ENCODE results near the gene FBXO38. TPM values are rescaled to one million over a fixed set of nuclear protein-coding genes. Genes with fewer than 3 reads are reported as not detected.

Gene FBXO38
- total and polyA plus RNA-seq, 2 of the 13 experiments (the other 11 are each of a cell fraction or from before 2014, with no cell fraction given) = 24.8 to 35.9 TPM

GRCh38 chr5:148482697-148483462 lies 99.1 kb downstream of the FBXO38 start:
- peaks cover 9% of the 10 kb centered on the region; the same call in 1 of the 2 replicates for H3K4me1 ChIP-seq (ENCODE audit: insufficient read depth, low read length)
- no peak overlapping the region for H3K9ac ChIP-seq (ENCODE audit: insufficient read depth, low read depth, low read length)
- no peaks in the 10 kb centered on the region for H3K79me2 ChIP-seq (ENCODE audit: insufficient read depth, low read length)
- intact Hi-C loops (cut with micrococcal nuclease; ENCODE audit: unreplicated experiment) (loop anchor here (1.0 to 5.0 kb wide), 3 partner anchors 39 to 534 kb away; no protein-coding TSS in a partner anchor), in situ Hi-C loops (cut with HindIII; ENCODE audit: extremely low pct_ligation_motif_present, low pct_unique_long_range_greater_than_20kb) (no loop called here)
- no peak overlapping the region for H2AFZ ChIP-seq (ENCODE audit: low read length)
- H3K27ac ChIP-seq (ENCODE audit: extremely low read length, insufficient read depth, low read length) = no peak overlapping the region
- H3K4me2 ChIP-seq (ENCODE audit: low read depth, low read length) = 0 out of 2 replicates have a peak overlapping the region, but pooled peaks have one; percentile 37
- ChIA-PET POLR2A (no interaction called here), CTCF (ENCODE audit: low intra/inter-chr PET ratio, low total read pairs) (interaction anchor here (1.6 to 2.0 kb wide), 3 partner anchors 39 to 533 kb away, joined by 4 to 7 read pairs (median 5); no protein-coding TSS in a partner anchor)
- no peaks in the 10 kb centered on the region for H3K27me3 ChIP-seq (ENCODE audit: control insufficient read depth in 1 of 2, insufficient read depth in 2 of 2, low read length in 2 of 2)
- peak; percentile 67 for DNase-seq (ENCODE audit: low spot score)
- no peaks in the 10 kb centered on the region for H3K36me3 ChIP-seq (replicated peaks in 1 of 2; ENCODE audit: control insufficient read depth in 1 of 2, insufficient read depth in 2 of 2, low read length in 2 of 2)
- WGBS (ENCODE audit: low lambda C conversion rate) = 47% methylated on average over 19 of the region's 22 CpGs
- no peaks in the 10 kb centered on the region for H3K9me3 ChIP-seq (ENCODE audit: low read length)
- ATAC-seq = peak; percentile 96
- FAIRE-seq = peak; percentile 47
- H4K20me1 ChIP-seq (ENCODE audit: insufficient read depth, low read length) = no peaks in the 10 kb centered on the region
- no peak overlapping the region for H3K4me3 ChIP-seq (replicated peaks in 1 of 3; ENCODE audit: insufficient read depth in 1 of 3, low read depth in 2 of 3, low read length in 3 of 3)
- BruUV-seq (replicated peaks) = no TSS peak
- TF ChIP-seq ZMYM3 (CRISPR knock-in tag; IDR thresholded peaks at IDR 0.05) (peak; percentile 72), ZNF687 (CRISPR knock-in tag; IDR thresholded peaks at IDR 0.05) (peak; percentile 26; the same call in 1 of the 2 replicates), ZNF710 (CRISPR knock-in tag; IDR thresholded peaks at IDR 0.05; ENCODE audit: borderline replicate concordance) (no peak), NONO (IDR thresholded peaks at IDR 0.05) (no peak), NONO (CRISPR knock-in tag; conservative IDR thresholded peaks at IDR 0.05) (0 out of 2 replicates have a peak, but pooled peaks have one; percentile 22), ZNF891 (CRISPR knock-in tag; IDR thresholded peaks at IDR 0.05) (no peak), YY1 (IDR thresholded peaks at IDR 0.05; ENCODE audit: insufficient read depth, insufficient replicate concordance, low read depth, low read length) (peak; percentile 58), ZNF101 (CRISPR knock-in tag; IDR thresholded peaks at IDR 0.05; ENCODE audit: borderline replicate concordance, low read depth) (no peak), NFIC (IDR thresholded peaks at IDR 0.05; ENCODE audit: low read length) (no peak), CEBPB (IDR thresholded peaks at IDR 0.05; ENCODE audit: borderline replicate concordance, low read depth, low read length) (peak; percentile 71; the same call in 1 of the 2 replicates), RCOR2 (CRISPR knock-in tag; IDR thresholded peaks at IDR 0.05) (no peak), TRIM24 (CRISPR knock-in tag; IDR thresholded peaks at IDR 0.05) (no peak)
- TF ChIP-seq, protein P1, sequence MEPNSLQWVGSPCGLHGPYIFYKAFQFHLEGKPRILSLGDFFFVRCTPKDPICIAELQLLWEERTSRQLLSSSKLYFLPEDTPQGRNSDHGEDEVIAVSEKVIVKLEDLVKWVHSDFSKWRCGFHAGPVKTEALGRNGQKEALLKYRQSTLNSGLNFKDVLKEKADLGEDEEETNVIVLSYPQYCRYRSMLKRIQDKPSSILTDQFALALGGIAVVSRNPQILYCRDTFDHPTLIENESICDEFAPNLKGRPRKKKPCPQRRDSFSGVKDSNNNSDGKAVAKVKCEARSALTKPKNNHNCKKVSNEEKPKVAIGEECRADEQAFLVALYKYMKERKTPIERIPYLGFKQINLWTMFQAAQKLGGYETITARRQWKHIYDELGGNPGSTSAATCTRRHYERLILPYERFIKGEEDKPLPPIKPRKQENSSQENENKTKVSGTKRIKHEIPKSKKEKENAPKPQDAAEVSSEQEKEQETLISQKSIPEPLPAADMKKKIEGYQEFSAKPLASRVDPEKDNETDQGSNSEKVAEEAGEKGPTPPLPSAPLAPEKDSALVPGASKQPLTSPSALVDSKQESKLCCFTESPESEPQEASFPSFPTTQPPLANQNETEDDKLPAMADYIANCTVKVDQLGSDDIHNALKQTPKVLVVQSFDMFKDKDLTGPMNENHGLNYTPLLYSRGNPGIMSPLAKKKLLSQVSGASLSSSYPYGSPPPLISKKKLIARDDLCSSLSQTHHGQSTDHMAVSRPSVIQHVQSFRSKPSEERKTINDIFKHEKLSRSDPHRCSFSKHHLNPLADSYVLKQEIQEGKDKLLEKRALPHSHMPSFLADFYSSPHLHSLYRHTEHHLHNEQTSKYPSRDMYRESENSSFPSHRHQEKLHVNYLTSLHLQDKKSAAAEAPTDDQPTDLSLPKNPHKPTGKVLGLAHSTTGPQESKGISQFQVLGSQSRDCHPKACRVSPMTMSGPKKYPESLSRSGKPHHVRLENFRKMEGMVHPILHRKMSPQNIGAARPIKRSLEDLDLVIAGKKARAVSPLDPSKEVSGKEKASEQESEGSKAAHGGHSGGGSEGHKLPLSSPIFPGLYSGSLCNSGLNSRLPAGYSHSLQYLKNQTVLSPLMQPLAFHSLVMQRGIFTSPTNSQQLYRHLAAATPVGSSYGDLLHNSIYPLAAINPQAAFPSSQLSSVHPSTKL (CRISPR knock-in tag; IDR thresholded peaks at IDR 0.05) = 0 out of 2 replicates have a peak, but pooled peaks have one; percentile 11

Data from HepG2 (cell line).